K562 (cell line): ENCODE data around the gene ATP1A3. TPM values are rescaled to one million over a fixed set of nuclear protein-coding genes. Genes with fewer than 3 reads are reported as not detected.
A peak's percentile ranks its signal among the peaks of the same experiment; 100 is the strongest.

Source experiments
- CREB1 ChIP-seq, 2 experiments: sonication (generic) in 1 of 2; formaldehyde crosslinking in 1 of 2; IDR thresholded peaks; 2 replicates each; pipeline versions ENCODE4 v1.6.1 to v1.8.0; 2012 to 2022; ENCODE audit warnings: inconsistent platforms in 1 of 2, mild to moderate bottlenecking in 1 of 2, missing genetic modification reagents in 1 of 2, moderate library complexity in 1 of 2
- FOXP1 ChIP-seq: sonication (generic); formaldehyde crosslinking; IDR thresholded peaks from 2 replicates; pipeline ENCODE4 v1.8.0; 2022; ENCODE audit warnings: mild to moderate bottlenecking, missing genetic modification reagents
- HMG20B ChIP-seq: fragments of 250-450 bp; sonication (Bioruptor Pico); IDR thresholded peaks from 2 replicates; pipeline ENCODE4 v1.5.0; 2021; ENCODE audit warnings: mild to moderate bottlenecking
- HSF4 ChIP-seq: fragments of 250-450 bp; sonication (Bioruptor Pico); IDR thresholded peaks from 2 replicates; pipeline ENCODE4 v2.1.2; 2022; ENCODE audit warnings: mild to moderate bottlenecking, moderate library complexity, borderline replicate concordance
- KDM1A ChIP-seq, 2 experiments: fragments of 450-650 bp; IDR thresholded peaks; 2 replicates each; pipeline ENCODE4 v1.6.1; 2016; ENCODE audit warnings: mild to moderate bottlenecking in 2 of 2
- KDM4B ChIP-seq, 2 experiments: fragments of 450-650 bp in 1 of 2; sonication (generic) in 1 of 2; IDR thresholded peaks; 2 replicates each; pipeline ENCODE4 v1.6.1; 2016 to 2017; ENCODE audit warnings: borderline replicate concordance in 2 of 2, antibody characterized with exemption in 1 of 2, low read depth in 1 of 2, mild to moderate bottlenecking in 1 of 2
- MEF2A ChIP-seq: IDR thresholded peaks from 2 replicates; pipeline ENCODE4 v1.6.1; 2011; ENCODE audit warnings: low read depth, mild to moderate bottlenecking, low read length, moderate library complexity; ENCODE audit not compliant: control insufficient read depth
- MYC ChIP-seq, 2 experiments: fragments of 250-450 bp in 1 of 2; sonication (Bioruptor Pico) in 1 of 2; IDR thresholded peaks; 2 replicates each; pipeline versions ENCODE4 v1.5.1 to v1.6.1; 2012 to 2021; ENCODE audit warnings: low read depth in 2 of 2, borderline replicate concordance in 1 of 2, improper control_type of control experiment in 1 of 2, low read length in 1 of 2, mild to moderate bottlenecking in 1 of 2, moderate library complexity in 1 of 2
- TEAD2 ChIP-seq: fragments of 450-650 bp; IDR thresholded peaks from 2 replicates; pipeline ENCODE4 v1.6.1; 2016; ENCODE audit warnings: missing genetic modification characterization, control low read depth, missing compliant biosample characterization
- ZNF778 ChIP-seq: fragments of 450-650 bp; formaldehyde crosslinking; IDR thresholded peaks from 2 replicates; pipeline ENCODE4 v1.4.0; 2020; ENCODE audit warnings: mild to moderate bottlenecking, moderate library complexity
- polyA plus RNA-seq, 8 experiments: library from polyadenylated mRNA; depleted of rRNA in 4 of 8; stranded (reverse) in 5 of 8; unstranded in 3 of 8; fragments of >200 nt; fragmentation: Nextera tagmentation in 2 of 8; fragmentation: Illumina TruSeq in 1 of 8; extraction: Ambion mirVana in 2 of 8; extraction: Trizol in 1 of 8; gene quantifications; 2 replicates each; pipeline versions ENCODE4 v1.2.1 to v1.2.3, GENCODE V29; 2011 to 2014; ENCODE audit warnings: inconsistent platforms in 1 of 8, missing spikeins in 1 of 8
- total RNA-seq, 7 experiments: library from RNA; depleted of rRNA in 6 of 7; stranded (reverse); fragments of >200 nt in 6 of 7; fragmentation: Illumina TruSeq in 2 of 7; extraction: Trizol in 2 of 7; gene quantifications; 2 replicates each; pipeline versions ENCODE4 v1.2.1 to v1.2.3, GENCODE V29; 2011 to 2021; ENCODE audit warnings: low replicate concordance in 1 of 7
- TF ChIP-seq, protein P1 (sequence below), 2 experiments: fragments of 450-650 bp; conservative IDR thresholded peaks; 2 replicates each; pipeline ENCODE4 v1.6.1; 2017; ENCODE audit warnings: mild to moderate bottlenecking in 2 of 2, moderate library complexity in 2 of 2
- TF ChIP-seq, protein P2 (sequence below), 2 experiments: fragments of 450-650 bp; IDR thresholded peaks; 2 replicates each; pipeline ENCODE4 v1.6.1; 2018; ENCODE audit warnings: mild to moderate bottlenecking in 2 of 2, low read depth in 1 of 2; ENCODE audit not compliant: partially characterized antibody in 2 of 2
- TF ChIP-seq, protein P3 (sequence below): sonication (generic); formaldehyde crosslinking; IDR thresholded peaks from 2 replicates; pipeline ENCODE4 v1.9.0; 2022; ENCODE audit warnings: mild to moderate bottlenecking, missing genetic modification reagents
- TF ChIP-seq, protein P4 (sequence below): sonication (generic); formaldehyde crosslinking; IDR thresholded peaks from 2 replicates; pipeline ENCODE4 v1.8.0; 2022; ENCODE audit warnings: mild to moderate bottlenecking, missing genetic modification reagents

ATP1A3 gene
- total and polyA plus RNA-seq, 9 of the 15 experiments (the other 6 are each of a cell fraction or from before 2014, with no cell fraction given) = 0.03 to 1.0 (median 0.17) TPM; not detected in 3

DNA sequence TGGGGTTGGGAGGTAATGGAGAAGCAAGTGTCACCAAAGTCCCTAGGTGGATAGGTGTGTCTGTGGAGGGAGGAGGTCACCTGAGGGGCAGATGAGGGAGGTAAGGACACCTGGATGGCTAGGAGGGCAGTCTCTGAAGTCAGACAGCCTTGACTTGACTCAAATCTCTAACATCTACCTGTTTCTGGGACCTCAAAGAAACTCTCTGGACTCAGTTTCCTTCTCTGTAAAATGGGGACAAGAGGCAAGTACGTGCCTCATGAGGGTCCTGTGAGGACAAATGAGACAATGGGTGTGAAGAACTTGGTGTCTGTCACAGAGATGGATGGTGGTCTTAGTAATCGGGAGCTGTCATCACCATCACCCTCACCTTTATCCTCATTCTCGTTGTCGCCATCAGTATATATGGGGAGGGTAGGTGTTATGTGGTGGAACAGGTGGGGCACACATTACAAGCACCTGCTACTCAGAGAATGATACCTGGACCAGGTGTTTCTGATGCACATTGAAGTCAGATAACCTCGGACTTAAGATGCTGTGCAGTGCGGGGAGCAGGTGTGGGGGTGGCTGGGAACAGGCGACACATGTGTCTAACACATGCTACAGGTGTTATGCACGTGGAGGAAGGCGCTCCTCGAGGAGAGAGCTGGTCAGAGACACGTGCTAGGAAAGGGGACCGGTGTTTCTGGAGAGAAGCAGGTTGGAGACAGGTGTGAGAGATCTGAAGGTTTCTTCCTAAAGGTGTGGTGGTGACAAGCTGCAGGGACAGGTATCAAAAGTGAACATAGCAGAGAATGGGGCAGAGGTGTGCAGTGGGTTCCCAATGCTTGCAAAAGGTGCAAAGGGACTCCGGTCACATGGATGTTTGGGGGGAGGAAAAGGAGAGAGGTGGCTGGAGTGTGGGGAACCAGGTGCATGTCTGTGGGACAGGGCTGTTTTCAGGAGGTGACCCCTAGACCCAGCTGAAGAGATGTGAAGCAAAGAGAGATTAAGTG lies 69.6 kb downstream of the ATP1A3 start (continued):
- TF ChIP-seq MYC (IDR thresholded peaks at IDR 0.05; ENCODE audit: low read depth, low read length) (0 out of 2 replicates have a peak, but pooled peaks have one; percentile 20), MYC (CRISPR knock-in tag; IDR thresholded peaks at IDR 0.05; ENCODE audit: borderline replicate concordance, low read depth) (no peak), KDM4B (IDR thresholded peaks at IDR 0.05; ENCODE audit: borderline replicate concordance in 2 of 2, low read depth in 1 of 2) (no peak), HSF4 (CRISPR knock-in tag) (no peak), HMG20B (no peak), TEAD2 (tag) (no peak), ZNF778 (CRISPR knock-in tag) (no peak), FOXP1 (CRISPR knock-in tag) (peak; percentile 83; the same call in 1 of the 2 replicates), KDM1A (IDR thresholded peaks at IDR 0.05) (peak in 1 of 2 experiments; percentile 69; a peak in 3 of 4 replicates), CREB1 (IDR thresholded peaks at IDR 0.05) (no peak), CREB1 (CRISPR knock-in tag; IDR thresholded peaks at IDR 0.05) (0 out of 2 replicates have a peak, but pooled peaks have one; percentile 40), MEF2A (no peak)
- TF ChIP-seq, protein P1, sequence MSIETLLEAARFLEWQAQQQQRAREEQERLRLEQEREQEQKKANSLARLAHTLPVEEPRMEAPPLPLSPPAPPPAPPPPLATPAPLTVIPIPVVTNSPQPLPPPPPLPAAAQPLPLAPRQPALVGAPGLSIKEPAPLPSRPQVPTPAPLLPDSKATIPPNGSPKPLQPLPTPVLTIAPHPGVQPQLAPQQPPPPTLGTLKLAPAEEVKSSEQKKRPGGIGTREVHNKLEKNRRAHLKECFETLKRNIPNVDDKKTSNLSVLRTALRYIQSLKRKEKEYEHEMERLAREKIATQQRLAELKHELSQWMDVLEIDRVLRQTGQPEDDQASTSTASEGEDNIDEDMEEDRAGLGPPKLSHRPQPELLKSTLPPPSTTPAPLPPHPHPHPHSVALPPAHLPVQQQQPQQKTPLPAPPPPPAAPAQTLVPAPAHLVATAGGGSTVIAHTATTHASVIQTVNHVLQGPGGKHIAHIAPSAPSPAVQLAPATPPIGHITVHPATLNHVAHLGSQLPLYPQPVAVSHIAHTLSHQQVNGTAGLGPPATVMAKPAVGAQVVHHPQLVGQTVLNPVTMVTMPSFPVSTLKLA (conservative IDR thresholded peaks at IDR 0.05) = peak in 1 of 2 experiments; percentile 38; a peak in 1 of 4 replicates
- TF ChIP-seq, protein P2, sequence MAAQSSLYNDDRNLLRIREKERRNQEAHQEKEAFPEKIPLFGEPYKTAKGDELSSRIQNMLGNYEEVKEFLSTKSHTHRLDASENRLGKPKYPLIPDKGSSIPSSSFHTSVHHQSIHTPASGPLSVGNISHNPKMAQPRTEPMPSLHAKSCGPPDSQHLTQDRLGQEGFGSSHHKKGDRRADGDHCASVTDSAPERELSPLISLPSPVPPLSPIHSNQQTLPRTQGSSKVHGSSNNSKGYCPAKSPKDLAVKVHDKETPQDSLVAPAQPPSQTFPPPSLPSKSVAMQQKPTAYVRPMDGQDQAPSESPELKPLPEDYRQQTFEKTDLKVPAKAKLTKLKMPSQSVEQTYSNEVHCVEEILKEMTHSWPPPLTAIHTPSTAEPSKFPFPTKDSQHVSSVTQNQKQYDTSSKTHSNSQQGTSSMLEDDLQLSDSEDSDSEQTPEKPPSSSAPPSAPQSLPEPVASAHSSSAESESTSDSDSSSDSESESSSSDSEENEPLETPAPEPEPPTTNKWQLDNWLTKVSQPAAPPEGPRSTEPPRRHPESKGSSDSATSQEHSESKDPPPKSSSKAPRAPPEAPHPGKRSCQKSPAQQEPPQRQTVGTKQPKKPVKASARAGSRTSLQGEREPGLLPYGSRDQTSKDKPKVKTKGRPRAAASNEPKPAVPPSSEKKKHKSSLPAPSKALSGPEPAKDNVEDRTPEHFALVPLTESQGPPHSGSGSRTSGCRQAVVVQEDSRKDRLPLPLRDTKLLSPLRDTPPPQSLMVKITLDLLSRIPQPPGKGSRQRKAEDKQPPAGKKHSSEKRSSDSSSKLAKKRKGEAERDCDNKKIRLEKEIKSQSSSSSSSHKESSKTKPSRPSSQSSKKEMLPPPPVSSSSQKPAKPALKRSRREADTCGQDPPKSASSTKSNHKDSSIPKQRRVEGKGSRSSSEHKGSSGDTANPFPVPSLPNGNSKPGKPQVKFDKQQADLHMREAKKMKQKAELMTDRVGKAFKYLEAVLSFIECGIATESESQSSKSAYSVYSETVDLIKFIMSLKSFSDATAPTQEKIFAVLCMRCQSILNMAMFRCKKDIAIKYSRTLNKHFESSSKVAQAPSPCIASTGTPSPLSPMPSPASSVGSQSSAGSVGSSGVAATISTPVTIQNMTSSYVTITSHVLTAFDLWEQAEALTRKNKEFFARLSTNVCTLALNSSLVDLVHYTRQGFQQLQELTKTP (IDR thresholded peaks at IDR 0.05; ENCODE audit: low read depth in 1 of 2, partially characterized antibody in 2 of 2) = no peak
- TF ChIP-seq, protein P3, sequence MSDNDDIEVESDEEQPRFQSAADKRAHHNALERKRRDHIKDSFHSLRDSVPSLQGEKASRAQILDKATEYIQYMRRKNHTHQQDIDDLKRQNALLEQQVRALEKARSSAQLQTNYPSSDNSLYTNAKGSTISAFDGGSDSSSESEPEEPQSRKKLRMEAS (CRISPR knock-in tag) = peak; percentile 96
- TF ChIP-seq, protein P4, sequence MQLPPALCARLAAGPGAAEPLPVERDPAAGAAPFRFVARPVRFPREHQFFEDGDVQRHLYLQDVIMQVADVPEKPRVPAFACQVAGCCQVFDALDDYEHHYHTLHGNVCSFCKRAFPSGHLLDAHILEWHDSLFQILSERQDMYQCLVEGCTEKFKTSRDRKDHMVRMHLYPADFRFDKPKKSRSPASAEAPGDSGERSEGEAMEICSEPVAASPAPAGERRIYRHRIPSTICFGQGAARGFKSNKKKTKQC = no peak
